Measurements from ENCODE around the gene CD180.
"Not testable (repeated sequence)": the region's sequence is repeated elsewhere in the genome, so short reads cannot be mapped to it uniquely, and the experiment has no call there.

CD180 gene

DNA sequence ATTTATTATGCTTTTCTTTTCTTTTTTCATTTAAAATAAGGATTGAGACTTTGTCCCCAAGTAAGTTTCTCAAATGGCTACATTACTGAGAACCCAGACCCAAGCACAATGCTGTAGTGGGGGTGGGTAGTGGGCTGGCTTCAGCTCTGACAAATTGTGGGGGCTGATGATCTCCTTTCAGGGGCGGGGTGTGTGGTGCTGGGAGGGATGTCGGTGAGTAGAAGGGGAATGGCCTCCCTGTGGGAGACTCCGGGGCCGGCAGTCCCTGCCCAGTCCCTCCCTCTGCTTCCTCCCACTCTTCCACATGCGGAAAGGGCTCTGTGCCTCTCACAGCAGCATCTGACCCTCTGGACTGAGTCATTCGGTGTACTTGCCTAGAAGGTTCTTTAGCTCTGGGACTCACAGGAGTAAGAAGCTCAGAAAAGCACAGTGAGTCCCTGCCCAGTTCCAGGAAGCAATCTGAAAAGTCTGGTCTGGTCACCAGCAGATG, 14.3 kb downstream of the CD180 start:
- Histone ChIP-seq H3K27me3 (ENCODE audit: control insufficient read depth, insufficient read depth, low read length) (peaks cover 6% of the 10 kb centered on the region), H3K9ac (ENCODE audit: low read depth, low read length) (no peak overlapping the region), H3K9me3 (ENCODE audit: control insufficient read depth, insufficient read depth, low read length) (no peaks in the 10 kb centered on the region), H3K36me3 (ENCODE audit: control insufficient read depth, insufficient read depth, low read length) (no peaks in the 10 kb centered on the region), H3K4me1 (ENCODE audit: control insufficient read depth, insufficient read depth, low read length) (peaks cover 12% of the 10 kb centered on the region), H3K4me3 (ENCODE audit: low read depth, low read length) (no peak overlapping the region)

DNA sequence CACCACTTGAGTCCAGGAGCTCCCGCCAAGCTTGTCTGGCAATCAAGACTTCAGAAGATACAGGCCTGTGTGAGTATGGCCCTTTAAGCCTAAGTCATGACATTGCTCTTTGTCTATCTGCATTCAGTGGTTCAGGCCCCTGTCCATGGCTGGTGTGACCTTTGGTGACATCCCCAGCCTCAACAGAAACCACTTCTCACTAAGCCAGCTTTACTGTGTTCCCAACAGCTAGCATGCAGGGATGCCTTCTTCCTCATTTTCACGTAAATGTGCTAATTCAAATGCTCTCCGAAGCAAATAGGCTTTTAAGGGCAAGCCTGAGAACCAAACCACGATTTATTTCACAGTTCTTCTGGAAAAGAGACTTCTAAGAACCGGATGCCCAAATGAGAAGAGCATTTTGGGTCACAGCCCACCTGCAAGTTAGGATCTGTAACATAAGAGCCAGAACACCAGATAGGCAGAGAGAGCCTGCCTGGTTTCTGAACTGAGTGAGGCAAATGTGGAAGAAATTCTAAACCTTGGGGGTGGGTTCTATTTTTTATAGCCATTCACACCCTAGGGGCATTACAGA, 14.9 kb downstream of the CD180 start:
- Histone ChIP-seq H3K4me1 (ENCODE audit: control insufficient read depth, insufficient read depth, low read length) (peaks cover 12% of the 10 kb centered on the region), H3K27me3 (ENCODE audit: control insufficient read depth, insufficient read depth, low read length) (peaks cover 6% of the 10 kb centered on the region), H3K9ac (ENCODE audit: low read depth, low read length) (no peak overlapping the region), H3K36me3 (ENCODE audit: control insufficient read depth, insufficient read depth, low read length) (no peaks in the 10 kb centered on the region), H3K9me3 (ENCODE audit: control insufficient read depth, insufficient read depth, low read length) (no peaks in the 10 kb centered on the region), H3K4me3 (ENCODE audit: low read depth, low read length) (no peak overlapping the region)

- peaks cover 6% of the 10 kb centered on the region for H3K27me3 ChIP-seq (ENCODE audit: control insufficient read depth, insufficient read depth, low read length)
- H3K9ac ChIP-seq (ENCODE audit: low read depth, low read length) = no peak overlapping the region
- H3K4me1 ChIP-seq (ENCODE audit: control insufficient read depth, insufficient read depth, low read length) = peaks cover 12% of the 10 kb centered on the region
- H3K36me3 ChIP-seq (ENCODE audit: control insufficient read depth, insufficient read depth, low read length) = no peaks in the 10 kb centered on the region
- H3K4me3 ChIP-seq (ENCODE audit: low read depth, low read length) = no peak overlapping the region
- no peaks in the 10 kb centered on the region for H3K9me3 ChIP-seq (ENCODE audit: control insufficient read depth, insufficient read depth, low read length)
Measured at GRCh38 chr5:67179697-67180361, 16.8 kb downstream of the CD180 start.

DNA sequence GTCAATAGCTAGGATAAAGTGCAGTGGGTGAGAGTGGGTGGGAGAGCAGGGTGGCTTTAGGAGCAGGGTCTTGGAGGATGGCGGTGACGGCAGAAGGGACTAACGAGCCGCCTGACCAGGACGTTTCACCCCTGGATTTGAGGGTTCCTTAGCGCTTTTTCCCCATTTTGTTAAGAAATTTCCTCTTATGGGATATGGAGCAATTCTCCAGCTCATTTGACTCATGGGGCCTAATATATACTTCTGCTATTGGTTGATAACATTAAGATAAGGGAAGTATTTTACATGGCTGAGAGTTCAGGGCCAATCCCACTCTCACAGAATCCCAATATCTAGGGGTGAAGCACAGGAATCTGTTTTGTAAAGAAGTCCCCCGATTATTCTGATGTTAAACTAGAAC, 17.6 kb downstream of the CD180 start:
- H3K4me3 ChIP-seq (ENCODE audit: low read depth, low read length) = no peak overlapping the region
- H3K36me3 ChIP-seq (ENCODE audit: control insufficient read depth, insufficient read depth, low read length) = no peaks in the 10 kb centered on the region
- H3K27me3 ChIP-seq (ENCODE audit: control insufficient read depth, insufficient read depth, low read length) = peaks cover 5% of the 10 kb centered on the region
- H3K9ac ChIP-seq (ENCODE audit: low read depth, low read length) = no peak overlapping the region
- no peaks in the 10 kb centered on the region for H3K9me3 ChIP-seq (ENCODE audit: control insufficient read depth, insufficient read depth, low read length)
- H3K4me1 ChIP-seq (ENCODE audit: control insufficient read depth, insufficient read depth, low read length) = peaks cover 12% of the 10 kb centered on the region

- H3K27me3 ChIP-seq (ENCODE audit: control insufficient read depth, insufficient read depth, low read length) = no peaks in the 10 kb centered on the region
- H3K9ac ChIP-seq (ENCODE audit: low read depth, low read length) = no peak overlapping the region
- H3K9me3 ChIP-seq (ENCODE audit: control insufficient read depth, insufficient read depth, low read length) = no peaks in the 10 kb centered on the region
- no peaks in the 10 kb centered on the region for H3K36me3 ChIP-seq (ENCODE audit: control insufficient read depth, insufficient read depth, low read length)
- H3K4me1 ChIP-seq (ENCODE audit: control insufficient read depth, insufficient read depth, low read length) = peaks cover 12% of the 10 kb centered on the region
- no peak overlapping the region for H3K4me3 ChIP-seq (ENCODE audit: low read depth, low read length)
Measured at GRCh38 chr5:67178085-67178484, 18.5 kb downstream of the CD180 start.

DNA sequence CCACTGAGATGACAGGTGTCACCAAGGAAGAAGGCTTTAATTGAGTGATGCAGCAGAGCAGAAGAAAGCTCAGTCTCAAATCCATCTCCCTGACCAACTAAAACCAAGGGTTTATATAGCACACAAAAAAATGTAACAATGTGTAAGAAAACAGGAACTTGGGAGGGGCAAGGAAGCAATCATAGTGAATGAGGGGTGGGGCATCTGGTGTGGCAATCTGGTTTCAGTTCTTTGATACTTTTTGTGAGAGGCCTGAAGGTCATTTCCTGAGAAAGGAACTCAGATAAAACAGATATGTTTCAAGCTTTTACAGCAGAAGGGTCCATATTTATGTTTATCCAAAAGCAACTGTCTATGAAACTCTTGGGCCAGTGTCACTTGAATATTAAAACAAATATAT, 19.7 kb downstream of the CD180 start:
- no peaks in the 10 kb centered on the region for H3K27me3 ChIP-seq (ENCODE audit: control insufficient read depth, insufficient read depth, low read length)
- H3K9ac ChIP-seq (ENCODE audit: low read depth, low read length) = no peak overlapping the region
- H3K4me1 ChIP-seq (ENCODE audit: control insufficient read depth, insufficient read depth, low read length) = peaks cover 5% of the 10 kb centered on the region
- no peaks in the 10 kb centered on the region for H3K36me3 ChIP-seq (ENCODE audit: control insufficient read depth, insufficient read depth, low read length)
- no peak overlapping the region for H3K4me3 ChIP-seq (ENCODE audit: low read depth, low read length)
- H3K9me3 ChIP-seq (ENCODE audit: control insufficient read depth, insufficient read depth, low read length) = no peaks in the 10 kb centered on the region

DNA sequence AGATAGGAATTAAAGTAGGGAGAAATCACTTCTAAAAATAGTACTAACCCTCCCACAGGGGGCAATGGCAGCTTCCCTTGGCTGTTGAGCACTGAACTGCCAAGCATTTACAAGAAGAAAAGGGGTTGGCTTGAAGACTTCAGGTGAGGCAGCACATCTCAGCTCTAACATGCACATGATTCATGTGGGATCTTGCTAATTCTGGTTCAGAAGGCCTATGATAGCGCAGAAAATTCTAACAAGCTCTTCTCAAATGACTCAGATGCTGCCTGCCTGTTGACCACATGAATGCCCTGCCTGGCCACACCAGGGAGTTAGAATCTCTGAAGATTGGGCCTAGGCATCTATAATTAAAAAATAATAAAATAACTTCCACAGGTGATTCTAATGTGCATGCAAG, 22.6 kb downstream of the CD180 start:
- H3K9me3 ChIP-seq (ENCODE audit: control insufficient read depth, insufficient read depth, low read length) = no peaks in the 10 kb centered on the region
- no peak overlapping the region for H3K9ac ChIP-seq (ENCODE audit: low read depth, low read length)
- H3K36me3 ChIP-seq (ENCODE audit: control insufficient read depth, insufficient read depth, low read length) = no peaks in the 10 kb centered on the region
- no peak overlapping the region for H3K4me3 ChIP-seq (ENCODE audit: low read depth, low read length)
- no peaks in the 10 kb centered on the region for H3K27me3 ChIP-seq (ENCODE audit: control insufficient read depth, insufficient read depth, low read length)
- no peaks in the 10 kb centered on the region for H3K4me1 ChIP-seq (ENCODE audit: control insufficient read depth, insufficient read depth, low read length)

GRCh38 chr5:67173351-67173750, 23.2 kb downstream of the CD180 start:
- H3K36me3 ChIP-seq (ENCODE audit: control insufficient read depth, insufficient read depth, low read length); H3K27me3 ChIP-seq (ENCODE audit: control insufficient read depth, insufficient read depth, low read length); H3K9ac ChIP-seq (ENCODE audit: low read depth, low read length); H3K9me3 ChIP-seq (ENCODE audit: control insufficient read depth, insufficient read depth, low read length); H3K4me3 ChIP-seq (ENCODE audit: low read depth, low read length); H3K4me1 ChIP-seq (ENCODE audit: control insufficient read depth, insufficient read depth, low read length): not testable (repeated sequence)

DNA sequence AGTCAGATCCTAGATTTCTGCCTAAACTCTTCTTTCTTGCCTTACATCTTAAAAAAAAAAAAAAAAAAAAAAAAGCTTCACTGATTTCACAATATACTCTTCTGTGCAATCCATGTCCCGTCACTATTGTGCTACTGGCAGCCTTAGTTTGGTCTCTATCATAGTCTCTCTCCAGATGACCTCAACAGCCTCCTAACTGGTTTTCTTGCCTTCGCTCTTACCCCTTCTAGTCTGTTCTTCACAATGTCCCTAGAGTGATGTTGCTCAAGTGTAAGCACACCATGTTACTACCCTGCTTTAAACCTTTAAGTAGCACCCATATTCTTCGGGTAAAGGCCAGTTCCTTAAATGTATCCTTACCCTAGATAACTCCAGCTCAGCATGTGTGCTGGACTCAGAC, 25.8 kb downstream of the CD180 start:
- Histone ChIP-seq H3K27me3 (ENCODE audit: control insufficient read depth, insufficient read depth, low read length) (no peaks in the 10 kb centered on the region), H3K36me3 (ENCODE audit: control insufficient read depth, insufficient read depth, low read length) (no peaks in the 10 kb centered on the region), H3K4me3 (ENCODE audit: low read depth, low read length) (no peak overlapping the region), H3K9ac (ENCODE audit: low read depth, low read length) (no peak overlapping the region), H3K9me3 (ENCODE audit: control insufficient read depth, insufficient read depth, low read length) (no peaks in the 10 kb centered on the region), H3K4me1 (ENCODE audit: control insufficient read depth, insufficient read depth, low read length) (peaks cover 2% of the 10 kb centered on the region)

GRCh38 chr5:67168069-67168468, 28.5 kb downstream of the CD180 start:
- Histone ChIP-seq H3K9me3 (ENCODE audit: control insufficient read depth, insufficient read depth, low read length) (no peaks in the 10 kb centered on the region), H3K4me3 (ENCODE audit: low read depth, low read length) (no peak overlapping the region), H3K9ac (ENCODE audit: low read depth, low read length) (no peak overlapping the region), H3K4me1 (ENCODE audit: control insufficient read depth, insufficient read depth, low read length) (peaks cover 2% of the 10 kb centered on the region), H3K36me3 (ENCODE audit: control insufficient read depth, insufficient read depth, low read length) (no peaks in the 10 kb centered on the region), H3K27me3 (ENCODE audit: control insufficient read depth, insufficient read depth, low read length) (no peaks in the 10 kb centered on the region)

DNA sequence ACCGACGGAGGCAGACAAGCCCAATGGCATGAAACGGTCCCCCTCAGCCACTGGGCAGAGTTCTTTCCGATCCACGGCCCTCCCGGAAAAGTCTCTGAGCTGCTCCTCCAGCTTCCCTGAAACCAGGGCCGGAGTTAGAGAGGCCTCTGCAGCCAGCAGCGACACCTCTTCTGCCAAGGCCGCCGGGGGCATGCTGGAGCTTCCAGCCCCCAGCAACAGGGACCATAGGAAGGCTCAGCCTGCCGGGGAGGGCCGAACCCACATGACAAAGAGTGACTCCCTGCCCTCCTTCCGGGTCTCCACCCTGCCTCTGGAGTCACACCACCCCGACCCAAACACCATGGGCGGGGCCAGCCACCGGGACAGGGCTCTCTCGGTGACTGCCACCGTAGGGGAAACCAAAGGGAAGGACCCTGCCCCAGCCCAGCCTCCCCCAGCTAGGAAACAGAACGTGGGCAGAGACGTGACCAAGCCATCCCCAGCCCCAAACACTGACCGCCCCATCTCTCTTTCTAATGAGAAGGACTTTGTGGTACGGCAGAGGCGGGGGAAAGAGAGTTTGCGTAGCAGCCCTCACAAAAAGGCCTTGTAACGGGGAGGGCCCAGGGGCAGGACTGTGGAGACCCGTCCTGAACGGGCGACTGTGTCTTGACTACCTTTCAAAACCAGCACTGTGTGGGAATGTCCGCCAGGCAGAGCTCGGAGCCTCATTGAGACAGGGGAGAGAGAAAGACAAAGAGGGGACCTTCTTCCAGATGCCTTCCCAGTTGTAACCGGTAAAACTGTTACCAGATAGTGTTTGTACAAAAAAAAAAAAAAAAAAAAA, 29.9 kb downstream of the CD180 start:
- no peaks in the 10 kb centered on the region for H3K36me3 ChIP-seq (ENCODE audit: control insufficient read depth, insufficient read depth, low read length)
- H3K27me3 ChIP-seq (ENCODE audit: control insufficient read depth, insufficient read depth, low read length) = no peaks in the 10 kb centered on the region
- peak overlapping the region; percentile 53 for H3K4me3 ChIP-seq (ENCODE audit: low read depth, low read length)
- peaks cover 4% of the 10 kb centered on the region for H3K4me1 ChIP-seq (ENCODE audit: control insufficient read depth, insufficient read depth, low read length)
- peak overlapping the region; percentile 88 for H3K9ac ChIP-seq (ENCODE audit: low read depth, low read length)
- no peaks in the 10 kb centered on the region for H3K9me3 ChIP-seq (ENCODE audit: control insufficient read depth, insufficient read depth, low read length)
